Measurements from ENCODE around the gene RHOD. TPM values are rescaled to one million over a fixed set of nuclear protein-coding genes. Genes with fewer than 3 reads are reported as not detected.

The RHOD gene
- total and polyA plus RNA-seq, 10 of the 15 experiments (the other 5 are each of a cell fraction or from before 2014, with no cell fraction given): 0.15 to 2.6 (median 1.9) TPM; not detected in 2

- Histone ChIP-seq H3K79me2 (ENCODE audit: control insufficient read depth, insufficient read depth, low read length) (no peaks in the 10 kb centered on the region), H3K27me3 (replicated peaks in 1 of 2; ENCODE audit: control insufficient read depth in 2 of 2, insufficient read depth in 2 of 2, low read length in 1 of 2) (peaks cover 0 to 4% of the 10 kb centered on the region in 2 experiments; a peak in 3 of 4 replicates), H4K20me1 (ENCODE audit: control insufficient read depth, insufficient read depth) (no peaks in the 10 kb centered on the region), H3K27ac (ENCODE audit: control insufficient read depth, insufficient read depth) (no peak overlapping the region), H3K9ac (ENCODE audit: control insufficient read depth, insufficient read depth, low read length) (no peak overlapping the region), H3K9me3 (replicated peaks; ENCODE audit: control insufficient read depth, insufficient read depth, low read length) (no peaks in the 10 kb centered on the region; the same call in 2 of the 3 replicates), H3K36me3 (ENCODE audit: control insufficient read depth in 2 of 2, insufficient read depth in 2 of 2, low read length in 1 of 2) (no peaks in the 10 kb centered on the region), H3K4me3 (no peak overlapping the region), H3K4me2 (ENCODE audit: control insufficient read depth, insufficient read depth) (no peak overlapping the region), H3K4me1 (ENCODE audit: control insufficient read depth, insufficient read depth, low read length) (peaks cover 64% of the 10 kb centered on the region), H2AFZ (ENCODE audit: control insufficient read depth, low read depth, low read length) (no peak overlapping the region)
- ATAC-seq (no peak), FAIRE-seq (no peak), DNase-seq (ENCODE audit: low read depth, low spot score) (no peak)
- intact Hi-C loops (cut with micrococcal nuclease; ENCODE audit: unreplicated experiment) (no loop called here), in situ Hi-C loops (cut with MboI) (no loop called here)
- CTCF ChIA-PET: interaction anchor here (3.2 kb wide), 1 partner anchor 25 kb away, joined by 10 read pairs; no protein-coding TSS in a partner anchor
- BruUV-seq (replicated peaks): no TSS peak
- RAD21 ChIA-PET (ENCODE audit: unreplicated experiment): no interaction called here
- 61% methylated on average over 6 of the region's 6 CpGs for WGBS (ENCODE audit: insufficient coverage, insufficient replicate concordance, low lambda C conversion rate, missing lambda C conversion rate)
- POLR2A ChIA-PET: interaction anchor here (0.5 kb wide), 1 partner anchor 36 kb away, joined by 3 read pairs; no protein-coding TSS in a partner anchor
- SMC1A ChIA-PET (ENCODE audit: uncharacterized antibody, unreplicated experiment): interaction anchor here (0.7 kb wide), 1 partner anchor 39 kb away, joined by 3 read pairs; no protein-coding TSS in a partner anchor
- TF ChIP-seq YBX1 (IDR thresholded peaks at IDR 0.05) (no peak), TCF12 (IDR thresholded peaks at IDR 0.05; ENCODE audit: low read depth, low read length) (no peak), POLR2AphosphoS5 (IDR thresholded peaks at IDR 0.05; ENCODE audit: low read length) (no peak), FOXK2 (IDR thresholded peaks at IDR 0.05) (no peak), ZSCAN29 (IDR thresholded peaks at IDR 0.05) (no peak), IKZF1 (conservative IDR thresholded peaks at IDR 0.05) (no peak), NRF1 (conservative IDR thresholded peaks at IDR 0.05; ENCODE audit: low read depth, low read length) (no peak), ZNF217 (IDR thresholded peaks at IDR 0.05) (no peak), CHD4 (IDR thresholded peaks at IDR 0.05) (no peak), BRCA1 (IDR thresholded peaks at IDR 0.05; ENCODE audit: low read depth, low read length) (no peak), MTA2 (IDR thresholded peaks at IDR 0.05; ENCODE audit: low read depth) (no peak), TAF1 (IDR thresholded peaks at IDR 0.05; ENCODE audit: borderline replicate concordance, low read depth, low read length) (no peak), HDGF (IDR thresholded peaks at IDR 0.05) (no peak), PML (IDR thresholded peaks at IDR 0.05; ENCODE audit: low read length) (no peak)
- TF ChIP-seq, protein P1, sequence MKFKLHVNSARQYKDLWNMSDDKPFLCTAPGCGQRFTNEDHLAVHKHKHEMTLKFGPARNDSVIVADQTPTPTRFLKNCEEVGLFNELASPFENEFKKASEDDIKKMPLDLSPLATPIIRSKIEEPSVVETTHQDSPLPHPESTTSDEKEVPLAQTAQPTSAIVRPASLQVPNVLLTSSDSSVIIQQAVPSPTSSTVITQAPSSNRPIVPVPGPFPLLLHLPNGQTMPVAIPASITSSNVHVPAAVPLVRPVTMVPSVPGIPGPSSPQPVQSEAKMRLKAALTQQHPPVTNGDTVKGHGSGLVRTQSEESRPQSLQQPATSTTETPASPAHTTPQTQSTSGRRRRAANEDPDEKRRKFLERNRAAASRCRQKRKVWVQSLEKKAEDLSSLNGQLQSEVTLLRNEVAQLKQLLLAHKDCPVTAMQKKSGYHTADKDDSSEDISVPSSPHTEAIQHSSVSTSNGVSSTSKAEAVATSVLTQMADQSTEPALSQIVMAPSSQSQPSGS (IDR thresholded peaks at IDR 0.05; ENCODE audit: low read length): no peak
- TF ChIP-seq, protein P2, sequence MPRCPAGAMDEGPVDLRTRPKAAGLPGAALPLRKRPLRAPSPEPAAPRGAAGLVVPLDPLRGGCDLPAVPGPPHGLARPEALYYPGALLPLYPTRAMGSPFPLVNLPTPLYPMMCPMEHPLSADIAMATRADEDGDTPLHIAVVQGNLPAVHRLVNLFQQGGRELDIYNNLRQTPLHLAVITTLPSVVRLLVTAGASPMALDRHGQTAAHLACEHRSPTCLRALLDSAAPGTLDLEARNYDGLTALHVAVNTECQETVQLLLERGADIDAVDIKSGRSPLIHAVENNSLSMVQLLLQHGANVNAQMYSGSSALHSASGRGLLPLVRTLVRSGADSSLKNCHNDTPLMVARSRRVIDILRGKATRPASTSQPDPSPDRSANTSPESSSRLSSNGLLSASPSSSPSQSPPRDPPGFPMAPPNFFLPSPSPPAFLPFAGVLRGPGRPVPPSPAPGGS (IDR thresholded peaks at IDR 0.05; ENCODE audit: borderline replicate concordance, insufficient read depth, low read depth, low read length, poor library complexity, severe bottlenecking): no peak
- TF ChIP-seq, protein P3, sequence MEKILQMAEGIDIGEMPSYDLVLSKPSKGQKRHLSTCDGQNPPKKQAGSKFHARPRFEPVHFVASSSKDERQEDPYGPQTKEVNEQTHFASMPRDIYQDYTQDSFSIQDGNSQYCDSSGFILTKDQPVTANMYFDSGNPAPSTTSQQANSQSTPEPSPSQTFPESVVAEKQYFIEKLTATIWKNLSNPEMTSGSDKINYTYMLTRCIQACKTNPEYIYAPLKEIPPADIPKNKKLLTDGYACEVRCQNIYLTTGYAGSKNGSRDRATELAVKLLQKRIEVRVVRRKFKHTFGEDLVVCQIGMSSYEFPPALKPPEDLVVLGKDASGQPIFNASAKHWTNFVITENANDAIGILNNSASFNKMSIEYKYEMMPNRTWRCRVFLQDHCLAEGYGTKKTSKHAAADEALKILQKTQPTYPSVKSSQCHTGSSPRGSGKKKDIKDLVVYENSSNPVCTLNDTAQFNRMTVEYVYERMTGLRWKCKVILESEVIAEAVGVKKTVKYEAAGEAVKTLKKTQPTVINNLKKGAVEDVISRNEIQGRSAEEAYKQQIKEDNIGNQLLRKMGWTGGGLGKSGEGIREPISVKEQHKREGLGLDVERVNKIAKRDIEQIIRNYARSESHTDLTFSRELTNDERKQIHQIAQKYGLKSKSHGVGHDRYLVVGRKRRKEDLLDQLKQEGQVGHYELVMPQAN (conservative IDR thresholded peaks at IDR 0.05): no peak
These were observed 27.5 kb upstream of the RHOD start for GRCh38 chr11:67029146-67029545.
